Measurements from ENCODE around the gene DUSP8. TPM values are rescaled to one million over a fixed set of nuclear protein-coding genes. Genes with fewer than 3 reads are reported as not detected.

The DUSP8 gene
- total RNA-seq, 1 experiment from 2014 or later, result 0.83 TPM

DNA sequence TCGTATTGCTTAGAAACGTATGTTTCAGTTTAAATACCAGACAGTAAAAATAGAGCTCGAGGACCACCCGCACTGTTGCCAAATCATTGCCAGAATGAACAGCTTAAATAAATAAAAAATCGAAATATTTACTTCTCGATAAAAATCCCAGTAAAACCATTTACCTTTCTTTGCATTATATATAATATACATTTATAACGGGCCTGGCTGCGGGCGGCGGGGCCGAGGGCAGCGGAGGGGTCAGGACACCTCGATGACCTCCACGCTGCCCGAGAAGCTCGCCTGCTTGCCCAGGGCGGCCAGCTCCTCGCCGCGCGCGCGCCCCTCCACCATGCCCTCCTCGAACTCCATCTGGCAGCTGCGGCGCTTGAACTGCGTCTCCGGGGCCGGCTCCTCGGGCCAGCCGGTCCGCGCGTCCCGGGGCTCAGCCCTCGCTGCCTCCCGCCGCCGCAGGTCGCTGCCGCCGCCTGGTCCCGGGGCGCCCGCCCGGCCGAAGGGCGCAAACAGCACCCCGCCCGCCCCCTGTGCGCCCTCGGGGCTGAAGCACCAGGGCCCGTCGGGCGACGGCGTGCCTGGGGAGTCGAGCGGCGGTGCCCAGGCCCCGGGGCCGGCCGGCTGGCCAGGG lies 15.7 kb downstream of the DUSP8 start:
- DNase-seq, result no peak
- Histone ChIP-seq H3K36me3 (no peaks in the 10 kb centered on the region), H3K27ac (no peak overlapping the region), H3K9me3 (replicated peaks) (no peaks in the 10 kb centered on the region), H3K27me3 (no peaks in the 10 kb centered on the region), H3K4me3 (no peak overlapping the region), H3K4me1 (peaks cover 6% of the 10 kb centered on the region; the same call in 1 of the 2 replicates)

DNA sequence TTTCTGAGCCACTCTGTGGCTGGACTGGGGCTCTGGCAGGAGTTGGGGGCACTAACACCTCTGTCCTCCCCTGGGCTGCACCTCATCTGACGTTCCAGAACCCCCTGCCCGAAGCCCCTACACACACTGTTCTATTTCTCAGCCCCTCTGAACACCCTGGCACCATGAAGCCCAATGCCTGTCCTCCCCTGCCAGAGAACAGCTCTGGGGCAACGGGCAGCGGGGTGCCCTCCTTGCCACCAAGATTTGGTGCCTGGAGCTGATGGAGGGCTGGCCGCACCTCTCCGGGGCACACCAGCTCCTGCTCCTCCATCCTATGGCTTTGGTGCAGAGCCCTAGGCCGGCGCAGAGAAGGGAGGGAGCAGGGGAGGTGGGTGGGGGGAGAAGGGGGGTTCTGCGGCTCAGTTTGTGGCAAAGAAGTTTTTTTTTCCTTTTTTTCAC lies 16.3 kb downstream of the DUSP8 start:
- DNase-seq, result no peak
- peaks cover 6% of the 10 kb centered on the region; the same call in 1 of the 2 replicates for H3K4me1 ChIP-seq
- no peaks in the 10 kb centered on the region for H3K9me3 ChIP-seq (replicated peaks)
- H3K36me3 ChIP-seq, result no peaks in the 10 kb centered on the region
- H3K4me3 ChIP-seq, result no peak overlapping the region
- no peaks in the 10 kb centered on the region for H3K27me3 ChIP-seq
- H3K27ac ChIP-seq, result no peak overlapping the region

- H3K27ac ChIP-seq, result no peak overlapping the region
- no peak for DNase-seq
- H3K27me3 ChIP-seq, result no peaks in the 10 kb centered on the region
- no peaks in the 10 kb centered on the region for H3K36me3 ChIP-seq
- no peak overlapping the region for H3K4me3 ChIP-seq
- no peaks in the 10 kb centered on the region for H3K9me3 ChIP-seq (replicated peaks)
- H3K4me1 ChIP-seq, result peaks cover 6% of the 10 kb centered on the region; the same call in 1 of the 2 replicates
These were observed 16.9 kb downstream of the DUSP8 start for GRCh38 chr11:1554981-1555712.

DNA sequence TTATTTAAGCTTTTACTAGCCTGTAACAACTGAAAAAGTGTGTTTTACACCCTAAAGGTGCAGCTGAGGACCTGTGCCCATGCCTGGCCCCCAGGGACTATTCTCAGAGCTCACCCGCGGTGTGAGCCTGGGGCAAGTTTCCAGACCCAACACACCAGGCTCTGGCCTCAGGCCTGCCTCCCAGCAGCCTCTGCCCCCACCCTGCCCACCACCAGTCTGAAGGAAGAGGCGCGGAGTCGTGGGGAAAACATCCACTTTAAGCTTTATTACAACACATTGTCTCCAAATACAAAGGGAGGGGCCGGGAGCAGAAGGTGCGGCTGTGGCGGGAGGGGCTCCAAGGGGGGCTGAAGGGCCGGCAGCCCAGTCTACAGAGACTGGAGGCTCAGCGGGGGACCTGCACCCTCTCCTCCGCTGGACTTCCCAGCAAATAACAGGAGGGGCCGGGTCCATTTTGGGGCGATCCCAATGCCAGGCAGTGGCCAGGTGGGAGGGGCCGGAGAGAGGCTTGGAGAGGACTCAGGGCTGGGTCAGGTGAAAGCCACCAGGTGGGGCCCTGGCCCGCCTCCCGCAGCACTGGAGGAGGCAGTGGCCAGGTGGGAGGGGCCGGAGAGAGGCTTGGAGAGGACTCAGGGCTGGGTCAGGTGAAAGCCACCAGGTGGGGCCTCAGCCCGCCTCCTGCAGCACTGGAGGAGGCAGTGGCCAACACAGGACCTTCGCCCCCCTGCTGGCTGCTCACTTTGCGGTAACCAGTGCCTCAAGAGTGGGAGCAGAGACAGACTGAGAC lies 18.1 kb downstream of the DUSP8 start:
- no peaks in the 10 kb centered on the region for H3K27me3 ChIP-seq
- no peak overlapping the region for H3K27ac ChIP-seq
- no peak for DNase-seq
- no peak overlapping the region for H3K4me3 ChIP-seq
- H3K9me3 ChIP-seq (replicated peaks), result no peaks in the 10 kb centered on the region
- H3K4me1 ChIP-seq, result peaks cover 3% of the 10 kb centered on the region; the same call in 1 of the 2 replicates
- no peaks in the 10 kb centered on the region for H3K36me3 ChIP-seq

- Histone ChIP-seq H3K4me3 (no peak overlapping the region), H3K9me3 (replicated peaks) (no peaks in the 10 kb centered on the region), H3K27me3 (peaks cover 15% of the 10 kb centered on the region), H3K27ac (no peak overlapping the region), H3K36me3 (no peaks in the 10 kb centered on the region), H3K4me1 (peaks cover 3% of the 10 kb centered on the region)
- DNase-seq, result peak in 1 of 2 experiments; percentile 19
These were observed 22.4 kb downstream of the DUSP8 start for GRCh38 chr11:1549338-1550330.

DNA sequence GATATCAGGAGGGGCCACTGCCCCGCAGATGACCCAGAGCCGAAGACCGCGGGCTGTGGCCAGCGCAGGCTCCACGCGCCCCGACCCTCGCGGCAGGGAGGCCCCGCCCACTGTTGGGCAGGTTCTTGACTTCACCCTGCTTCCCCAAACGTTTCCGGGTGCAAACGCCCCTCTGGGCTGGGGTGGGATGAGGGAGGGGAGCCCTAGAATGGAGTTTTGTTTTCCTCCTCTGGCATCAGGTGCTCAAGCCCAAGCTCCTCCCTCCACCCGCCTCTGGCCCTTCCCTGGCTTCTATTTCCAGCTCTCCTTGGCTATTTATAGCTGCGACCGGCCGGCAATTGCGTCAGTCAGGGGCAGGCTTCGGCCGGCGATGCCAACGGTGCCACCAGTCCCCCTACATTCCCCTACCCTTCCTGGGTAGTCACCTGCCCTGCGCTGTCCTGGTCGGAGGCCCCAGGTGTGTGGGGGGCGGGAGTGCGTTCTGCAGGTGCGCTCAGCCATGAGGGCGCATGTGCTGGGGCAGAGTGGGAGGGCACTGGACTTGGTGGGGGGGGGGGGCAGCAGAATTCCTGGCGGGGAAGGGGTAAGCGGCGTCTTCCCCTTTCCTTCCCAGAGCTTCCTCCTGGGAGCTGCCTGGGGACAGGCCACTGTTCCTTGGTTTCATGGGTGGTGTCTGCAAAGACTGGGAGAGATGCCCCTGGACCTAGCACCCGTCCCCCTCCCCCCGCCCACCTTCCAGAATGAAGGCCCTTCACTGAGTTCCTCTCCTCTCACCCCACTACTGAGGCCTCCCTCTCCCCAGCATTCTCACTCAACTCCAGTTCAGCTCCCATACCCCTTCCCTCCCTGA lies 23.6 kb downstream of the DUSP8 start:
- Histone ChIP-seq H3K27ac (no peak overlapping the region), H3K27me3 (peaks cover 19% of the 10 kb centered on the region), H3K4me1 (peaks cover 3% of the 10 kb centered on the region), H3K36me3 (no peaks in the 10 kb centered on the region), H3K9me3 (replicated peaks) (no peaks in the 10 kb centered on the region), H3K4me3 (no peak overlapping the region)
- peak in 1 of 2 experiments; percentile 29 for DNase-seq

DNA sequence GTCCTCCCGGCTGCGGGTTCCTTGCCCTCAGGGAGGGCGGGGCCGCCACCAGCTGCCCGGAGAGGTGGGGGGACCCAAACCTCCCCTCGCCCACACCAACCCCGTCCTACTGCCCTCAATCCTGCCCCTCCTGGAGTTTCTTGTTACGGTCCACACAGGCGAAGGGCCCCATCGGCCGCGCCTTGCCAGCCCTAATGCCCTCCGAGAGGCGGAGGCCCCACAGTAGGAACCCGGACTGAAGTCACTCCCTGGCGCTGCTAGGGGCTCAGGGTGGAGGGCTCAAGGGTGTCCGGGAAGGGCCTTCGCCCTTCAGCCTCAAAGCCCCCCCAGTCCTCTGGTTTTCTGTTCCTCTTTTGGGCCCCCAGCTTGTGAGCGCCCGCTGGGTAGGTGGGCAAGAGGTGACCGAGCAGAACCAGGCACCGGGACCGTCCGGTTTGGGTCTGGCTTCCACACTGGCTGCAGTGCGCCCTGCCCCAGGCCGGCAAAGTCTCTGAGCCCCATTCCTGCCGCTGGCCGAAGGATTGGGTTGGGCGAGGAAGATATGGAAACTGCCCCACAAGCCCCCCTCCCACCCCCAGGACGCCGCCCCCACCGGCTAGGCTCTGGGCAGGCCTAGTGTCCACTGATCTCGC lies 24.5 kb downstream of the DUSP8 start:
- Histone ChIP-seq H3K4me1 (peaks cover 3% of the 10 kb centered on the region), H3K9me3 (replicated peaks) (no peaks in the 10 kb centered on the region), H3K27ac (no peak overlapping the region), H3K36me3 (no peaks in the 10 kb centered on the region), H3K4me3 (peak overlapping the region; percentile 44), H3K27me3 (peaks cover 21% of the 10 kb centered on the region)
- peak in 1 of 2 experiments; percentile 17 for DNase-seq

DNA sequence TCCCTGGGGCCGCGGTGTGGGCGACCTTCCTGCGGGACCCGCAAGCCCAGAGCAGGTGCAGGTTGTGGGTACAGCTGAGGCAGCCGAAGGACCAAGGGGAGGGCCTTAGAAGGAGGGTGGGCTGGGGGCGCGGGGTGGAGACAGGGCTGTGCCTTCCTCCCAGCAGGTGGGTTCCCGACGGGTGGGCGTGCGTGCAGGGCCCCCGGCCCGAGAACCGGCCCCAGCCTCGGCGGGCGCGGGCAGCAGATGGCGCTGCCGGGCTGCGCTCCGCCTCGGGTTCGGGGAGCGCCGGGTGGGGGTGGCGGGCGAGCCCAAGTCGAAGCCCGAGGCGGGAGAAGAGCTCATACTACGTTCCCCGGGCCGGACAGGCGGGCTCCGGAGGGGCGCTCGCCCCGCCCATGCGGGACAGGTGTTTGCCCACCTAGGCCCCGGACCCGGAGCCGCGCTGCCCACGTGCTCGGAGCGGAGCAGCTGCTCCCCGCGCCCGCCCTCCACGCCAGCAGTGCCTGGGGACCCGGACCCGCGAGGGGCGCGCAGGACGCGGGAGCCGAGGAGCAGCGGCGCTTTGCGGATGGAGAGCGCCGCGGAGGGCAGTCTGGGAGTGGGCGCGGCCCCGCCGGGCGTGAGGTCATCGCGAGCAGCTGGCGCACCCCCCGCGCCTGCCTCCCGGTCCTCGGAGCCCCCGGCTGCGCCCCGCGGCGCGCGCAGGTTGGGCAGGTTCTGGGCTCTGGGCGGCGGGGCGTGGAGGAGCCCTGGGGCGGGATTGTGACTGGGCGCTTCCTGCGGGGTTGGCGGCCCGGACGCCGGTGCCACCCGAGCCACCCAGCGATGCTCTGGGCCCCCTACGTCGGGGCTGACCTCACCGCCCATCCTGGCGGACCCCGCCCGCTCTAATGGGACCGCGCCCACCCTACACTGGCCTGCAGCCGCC lies 25.3 kb downstream of the DUSP8 start:
- H3K4me3 ChIP-seq, result peak overlapping the region; percentile 44
- H3K27me3 ChIP-seq, result peaks cover 24% of the 10 kb centered on the region
- H3K9me3 ChIP-seq (replicated peaks), result no peaks in the 10 kb centered on the region
- DNase-seq, result peak; percentile 62 to 65
- H3K4me1 ChIP-seq, result peaks cover 3% of the 10 kb centered on the region
- H3K27ac ChIP-seq, result no peak overlapping the region
- no peaks in the 10 kb centered on the region for H3K36me3 ChIP-seq

GRCh38 chr11:1546077-1546535 lies 26.0 kb downstream of the DUSP8 start:
- Histone ChIP-seq H3K27me3 (peaks cover 26% of the 10 kb centered on the region), H3K27ac (no peak overlapping the region), H3K4me3 (no peak overlapping the region), H3K4me1 (peaks cover 3% of the 10 kb centered on the region), H3K36me3 (no peaks in the 10 kb centered on the region), H3K9me3 (replicated peaks) (no peaks in the 10 kb centered on the region)
- DNase-seq, result no peak

- Histone ChIP-seq H3K4me3 (no peak overlapping the region), H3K9me3 (replicated peaks) (no peaks in the 10 kb centered on the region), H3K4me1 (peaks cover 3% of the 10 kb centered on the region), H3K27me3 (peaks cover 26% of the 10 kb centered on the region), H3K27ac (no peak overlapping the region), H3K36me3 (no peaks in the 10 kb centered on the region)
- DNase-seq, result no peak
These were observed 26.6 kb downstream of the DUSP8 start for GRCh38 chr11:1545432-1545831.

DNA sequence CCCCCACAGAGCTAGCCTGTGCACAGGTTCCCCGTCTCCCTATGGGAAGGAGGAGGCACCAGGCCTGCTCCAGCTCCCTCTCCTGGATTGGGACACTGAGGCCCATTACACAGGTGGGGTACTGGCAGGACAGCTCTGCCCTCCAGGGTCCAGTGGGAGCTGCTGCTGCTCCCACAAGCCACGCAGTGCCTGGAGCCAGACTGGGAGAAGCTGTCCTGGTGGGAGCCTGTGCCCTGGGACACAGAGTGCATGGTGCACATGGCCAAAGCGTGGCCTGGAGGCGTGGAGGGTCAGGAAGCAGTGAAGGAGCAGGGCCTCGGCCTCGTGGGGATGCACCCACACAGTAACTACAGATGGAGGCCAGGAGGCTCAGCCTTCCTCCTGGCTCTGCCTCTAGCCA lies 27.5 kb downstream of the DUSP8 start:
- no peak overlapping the region for H3K27ac ChIP-seq
- H3K27me3 ChIP-seq, result peaks cover 29% of the 10 kb centered on the region

GRCh38 chr11:1543606-1544263 lies 28.3 kb downstream of the DUSP8 start:
- no peak overlapping the region for H3K27ac ChIP-seq
- DNase-seq, result no peak
- peaks cover 3% of the 10 kb centered on the region for H3K4me1 ChIP-seq
- H3K36me3 ChIP-seq, result no peaks in the 10 kb centered on the region
- H3K27me3 ChIP-seq, result peaks cover 30% of the 10 kb centered on the region
- H3K4me3 ChIP-seq, result no peak overlapping the region
- H3K9me3 ChIP-seq (replicated peaks), result no peaks in the 10 kb centered on the region

More for the DNA sequence above, 27.5 kb downstream of the DUSP8 start:
- no peak for DNase-seq
- no peaks in the 10 kb centered on the region for H3K36me3 ChIP-seq
- peaks cover 3% of the 10 kb centered on the region for H3K4me1 ChIP-seq
- no peaks in the 10 kb centered on the region for H3K9me3 ChIP-seq (replicated peaks)
- no peak overlapping the region for H3K4me3 ChIP-seq
